Activated CD8-positive, alpha-beta T cell treated with anti-CD3 and anti-CD28 coated beads, Interleukin-2, amount 10 ng/mL, durations not matched to agents 7 days and 5 days (primary cell): ENCODE results near the gene MGAM2. TPM values are rescaled to one million over a fixed set of nuclear protein-coding genes. Genes with fewer than 3 reads are reported as not detected.
"Not testable (repeated sequence)": the region's sequence is repeated elsewhere in the genome, so short reads cannot be mapped to it uniquely, and the experiment has no call there.

Experiments
- ATAC-seq: fragments of 150-1000 bp; cut with Tn5 transposase; one replicate; pipeline ENCODE4 v1.10.0; 2021; ENCODE audit warnings: moderate library complexity
- CTCF ChIA-PET: fragments of 350-600 bp; sonication (Branson Sonifier 250); formaldehyde crosslinking; loops from one replicate; lab custom pipeline; 2021; ENCODE audit warnings: antibody characterized with exemption; lab: Charles Lee
- POLR2A ChIA-PET: fragments of 350-600 bp; sonication (Branson Sonifier 250); formaldehyde crosslinking; loops from one replicate; lab custom pipeline; 2021; ENCODE audit warnings: antibody characterized with exemption; lab: Charles Lee
- DNase-seq: peaks from one replicate; pipeline ENCODE4 v3.0.0-alpha.2; 2020
- H3K27ac Mint-ChIP-seq: one replicate; pipeline ENCODE4 v1.8.0; 2021; ENCODE audit warnings: mild to moderate bottlenecking, mixed read lengths
- H3K27me3 Mint-ChIP-seq: one replicate; pipeline ENCODE4 v1.8.0; 2021; ENCODE audit warnings: low read depth, mixed read lengths
- H3K36me3 Mint-ChIP-seq: one replicate; pipeline ENCODE4 v1.8.0; 2021; ENCODE audit warnings: low read depth, mixed read lengths
- H3K4me1 Mint-ChIP-seq: one replicate; pipeline ENCODE4 v1.8.0; 2021; ENCODE audit warnings: low read depth, mixed read lengths
- H3K4me3 Mint-ChIP-seq: one replicate; pipeline ENCODE4 v1.8.0; 2021; ENCODE audit warnings: mild to moderate bottlenecking, mixed read lengths
- H3K9me3 Mint-ChIP-seq: one replicate; pipeline ENCODE4 v1.8.0; 2022; ENCODE audit warnings: mixed read lengths; ENCODE audit not compliant: insufficient read depth
- total RNA-seq, 2 experiments: library from RNA; stranded (reverse); gene quantifications; one replicate each; pipeline ENCODE4 v1.2.3, GENCODE V29; 2021

The MGAM2 gene
- total RNA-seq, 2 experiments from 2014 or later = not detected

DNA sequence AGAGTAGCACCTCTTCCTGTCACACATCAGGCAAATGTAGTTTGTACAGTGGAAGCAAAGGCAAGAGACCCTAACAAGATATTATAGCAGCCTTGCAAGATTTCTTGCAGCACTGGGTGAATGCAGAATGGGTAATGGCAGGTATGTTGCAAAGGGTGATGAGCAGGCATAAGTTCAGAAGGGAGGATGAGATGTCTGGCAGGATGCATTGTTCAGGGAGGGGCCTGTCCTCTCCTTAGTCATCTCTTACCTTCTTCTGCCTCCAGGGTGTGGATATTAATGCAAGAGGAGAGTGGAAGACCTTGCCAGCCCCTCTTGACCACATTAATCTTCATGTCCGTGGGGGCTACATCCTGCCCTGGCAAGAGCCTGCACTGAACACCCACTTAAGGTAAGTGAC is 12.2 kb upstream of the MGAM2 start:
- H3K27ac Mint-ChIP-seq, DNase-seq, H3K27me3 Mint-ChIP-seq, H3K36me3 Mint-ChIP-seq, CTCF ChIA-PET, POLR2A ChIA-PET, H3K9me3 Mint-ChIP-seq, H3K4me3 Mint-ChIP-seq, ATAC-seq: not testable (repeated sequence)
- peaks cover 13% of the 10 kb centered on the region for H3K4me1 Mint-ChIP-seq

DNA sequence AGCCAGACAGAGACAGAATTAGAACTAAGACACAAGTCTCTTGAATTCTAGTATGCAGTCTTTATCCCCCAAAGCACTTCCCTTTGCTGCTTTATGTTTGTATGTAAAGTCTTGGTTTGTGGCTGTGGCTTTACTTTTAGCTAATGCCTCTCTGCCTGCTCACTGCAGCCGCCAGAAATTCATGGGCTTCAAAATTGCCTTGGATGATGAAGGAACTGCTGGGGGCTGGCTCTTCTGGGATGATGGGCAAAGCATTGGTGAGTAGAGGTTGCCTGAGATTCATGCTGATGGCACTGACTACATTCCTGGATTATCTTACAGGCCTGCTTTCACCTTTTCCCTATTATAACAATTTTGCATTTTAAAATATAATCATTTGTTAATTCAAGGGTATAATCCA is 10.9 kb upstream of the MGAM2 start:
- Mint-ChIP-seq H3K36me3 (no peaks in the 10 kb centered on the region), H3K4me1 (peaks cover 13% of the 10 kb centered on the region), H3K27me3 (peaks cover 3% of the 10 kb centered on the region), H3K4me3 (no peak overlapping the region), H3K9me3 (no peaks in the 10 kb centered on the region), H3K27ac (no peak overlapping the region)
- ATAC-seq = no peak
- ChIA-PET CTCF (no interaction called here), POLR2A (no interaction called here)
- no peak for DNase-seq

DNA sequence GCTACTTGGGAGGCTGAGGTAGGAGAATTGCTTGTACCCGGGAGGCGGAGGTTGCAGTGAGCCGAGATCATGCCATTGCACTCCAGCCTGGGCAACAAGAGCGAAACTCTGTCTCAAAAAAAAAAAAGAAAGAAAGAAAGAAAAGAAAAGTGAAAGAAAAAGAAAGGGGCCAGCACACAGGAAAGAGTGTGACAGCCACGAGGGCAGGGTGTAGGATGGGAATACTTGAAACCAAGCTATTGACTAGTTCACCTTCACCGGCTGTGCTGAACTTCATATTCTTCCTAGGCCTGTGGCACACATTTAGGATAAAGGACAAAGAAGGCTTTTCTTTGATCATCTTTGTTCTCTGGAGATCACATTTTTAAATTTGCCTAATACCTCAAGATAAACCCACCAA is 9.7 kb upstream of the MGAM2 start:
- POLR2A ChIA-PET, DNase-seq, CTCF ChIA-PET, H3K27me3 Mint-ChIP-seq, H3K4me3 Mint-ChIP-seq, H3K36me3 Mint-ChIP-seq, ATAC-seq, H3K9me3 Mint-ChIP-seq, H3K27ac Mint-ChIP-seq: not testable (repeated sequence)
- H3K4me1 Mint-ChIP-seq = peaks cover 13% of the 10 kb centered on the region

DNA sequence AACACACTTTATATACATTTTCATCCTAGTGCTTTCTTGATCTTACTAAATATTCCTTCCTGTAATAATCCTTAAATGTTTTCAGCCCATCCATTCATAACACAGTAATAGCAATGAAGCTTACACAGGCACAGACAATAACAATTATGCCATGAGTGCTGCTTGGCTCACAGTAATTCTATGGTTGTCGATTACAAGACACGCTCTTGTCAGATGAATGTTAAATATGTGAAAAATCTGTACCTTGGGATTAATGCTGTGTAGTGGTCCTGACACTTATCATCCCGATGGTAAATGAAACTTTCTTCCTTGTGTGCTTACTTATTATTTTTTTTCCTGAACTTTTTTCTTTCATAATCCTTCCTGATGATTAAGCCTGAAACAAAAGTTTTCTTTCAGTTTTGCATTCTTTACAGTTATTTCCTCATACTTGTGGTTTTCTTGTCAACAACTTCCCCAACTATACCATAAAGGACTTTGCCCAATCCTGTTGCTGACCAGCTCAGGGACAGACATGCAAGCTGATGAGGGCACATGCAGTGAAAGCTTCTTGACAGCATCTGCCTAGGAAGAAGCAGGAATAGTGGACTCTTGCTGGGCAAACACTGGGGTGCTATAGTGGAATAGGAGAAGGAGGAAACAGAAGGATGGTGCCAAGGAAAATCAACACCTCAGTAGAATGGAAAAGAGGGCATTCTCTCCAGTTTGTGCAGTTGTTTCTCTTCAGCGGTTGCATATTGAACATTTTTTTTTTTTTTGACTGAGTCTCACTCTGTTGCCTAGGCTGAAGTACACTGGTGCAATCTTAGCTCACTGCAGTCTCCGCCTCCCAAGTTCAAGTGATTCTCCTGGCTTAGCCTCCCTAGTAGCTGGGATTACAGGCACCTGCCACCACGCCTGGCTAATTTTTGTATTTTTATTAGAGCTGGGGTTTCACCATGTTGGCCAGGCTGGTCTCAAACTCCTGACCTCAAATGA is 6.7 kb upstream of the MGAM2 start:
- no peak overlapping the region for H3K27ac Mint-ChIP-seq
- peaks cover 5% of the 10 kb centered on the region for H3K4me1 Mint-ChIP-seq
- no peaks in the 10 kb centered on the region for H3K36me3 Mint-ChIP-seq
- ChIA-PET POLR2A (no interaction called here), CTCF (no interaction called here)
- no peak overlapping the region for H3K4me3 Mint-ChIP-seq
- peaks cover 4% of the 10 kb centered on the region for H3K27me3 Mint-ChIP-seq
- no peaks in the 10 kb centered on the region for H3K9me3 Mint-ChIP-seq
- no peak for ATAC-seq
- no peak for DNase-seq

DNA sequence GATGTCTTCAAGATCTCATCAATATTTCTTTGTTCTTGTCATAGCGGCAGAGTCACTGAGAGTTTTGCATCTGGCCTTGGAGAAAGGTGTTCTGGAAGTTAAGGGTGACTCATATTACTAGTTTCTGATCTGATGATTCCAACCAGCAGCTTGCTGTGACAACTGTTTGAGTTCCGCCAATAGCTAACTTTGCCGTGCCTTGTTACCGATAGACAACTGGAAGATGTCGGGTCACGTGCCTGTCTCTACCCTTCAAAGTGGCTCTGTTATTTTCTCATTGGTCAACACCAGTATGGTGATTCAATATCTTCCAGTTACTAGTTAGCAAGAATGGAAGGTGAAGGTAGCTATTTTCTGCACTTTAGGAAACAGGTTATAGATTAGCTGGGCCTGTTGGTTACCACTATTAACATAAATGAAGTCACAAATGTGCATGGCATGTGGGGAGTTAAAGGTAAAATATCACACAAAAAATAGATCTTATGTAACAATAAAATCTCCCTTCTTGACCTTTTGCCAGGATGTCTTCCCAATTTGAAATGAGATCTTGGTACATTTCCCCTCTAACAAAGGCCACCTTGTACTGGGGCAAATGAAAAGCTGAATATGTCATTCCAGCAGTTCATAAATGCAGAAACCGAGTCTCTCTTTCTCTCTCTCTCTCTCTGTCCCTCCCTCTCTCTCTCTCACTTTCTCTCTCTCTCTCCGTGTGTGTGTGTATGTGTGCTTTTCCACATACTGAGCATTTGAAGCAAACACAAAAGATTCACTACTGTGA is 2.6 kb upstream of the MGAM2 start:
- POLR2A ChIA-PET = no interaction called here
- DNase-seq (no peak), ATAC-seq (no peak)
- Mint-ChIP-seq H3K4me1 (no peaks in the 10 kb centered on the region), H3K4me3 (no peak overlapping the region), H3K36me3 (no peaks in the 10 kb centered on the region), H3K9me3 (no peaks in the 10 kb centered on the region), H3K27me3 (peaks cover 6% of the 10 kb centered on the region), H3K27ac (no peak overlapping the region)
- CTCF ChIA-PET = interaction anchor here (1.4 kb wide), 1 partner anchor 133 kb away, joined by 3 read pairs; no protein-coding TSS in a partner anchor

DNA sequence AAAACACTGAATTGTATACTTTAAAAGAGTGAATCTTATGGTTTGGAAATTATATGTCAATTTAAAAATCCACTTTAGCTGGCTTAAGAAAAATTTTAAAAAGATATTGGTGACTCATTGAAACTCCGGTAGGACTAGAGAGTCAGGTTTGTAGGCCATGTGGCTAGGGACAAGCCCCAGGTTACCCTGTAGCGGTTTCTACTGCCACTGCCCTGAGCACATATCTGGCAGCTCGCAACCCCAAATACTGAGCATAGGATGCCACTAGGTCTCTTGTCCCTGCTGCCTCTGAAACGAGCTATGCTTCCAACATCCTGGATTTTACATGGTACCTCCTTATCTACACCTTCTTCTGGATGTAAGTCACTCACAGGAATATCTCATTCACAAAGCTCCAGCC is 1.4 kb upstream of the MGAM2 start:
- CTCF ChIA-PET = interaction anchor here (1.4 kb wide), 1 partner anchor 134 kb away, joined by 3 read pairs; no protein-coding TSS in a partner anchor
- H3K27me3 Mint-ChIP-seq = peaks cover 4% of the 10 kb centered on the region
- no peaks in the 10 kb centered on the region for H3K4me1 Mint-ChIP-seq
- POLR2A ChIA-PET = no interaction called here
- no peaks in the 10 kb centered on the region for H3K9me3 Mint-ChIP-seq
- no peaks in the 10 kb centered on the region for H3K36me3 Mint-ChIP-seq
- ATAC-seq = no peak
- no peak for DNase-seq
- no peak overlapping the region for H3K27ac Mint-ChIP-seq
- H3K4me3 Mint-ChIP-seq = no peak overlapping the region

DNA sequence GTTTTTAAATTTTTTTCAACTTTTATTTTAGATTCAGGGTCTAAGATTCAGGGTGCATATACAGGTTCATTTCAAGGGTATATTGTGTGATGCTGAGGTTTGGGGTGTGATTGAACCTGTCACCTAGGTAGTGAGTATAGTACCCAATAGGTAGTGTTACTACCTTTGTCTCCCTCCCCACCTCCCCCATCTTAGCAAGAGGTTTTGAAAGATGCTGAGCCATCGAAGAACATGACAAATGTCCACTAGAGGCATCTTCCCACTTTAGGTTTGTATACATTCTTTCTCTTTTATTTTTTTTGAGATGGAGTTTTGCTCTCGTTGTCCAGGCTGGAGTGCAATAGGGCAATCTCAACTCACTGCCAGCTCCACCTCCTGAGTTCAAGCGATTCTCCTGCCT is 880 bp upstream of the MGAM2 start:
- DNase-seq = no peak
- Mint-ChIP-seq H3K27ac (no peak overlapping the region), H3K4me1 (no peaks in the 10 kb centered on the region), H3K27me3 (peaks cover 4% of the 10 kb centered on the region), H3K36me3 (no peaks in the 10 kb centered on the region), H3K4me3 (no peak overlapping the region), H3K9me3 (no peaks in the 10 kb centered on the region)
- ChIA-PET CTCF (interaction anchor here (1.4 kb wide), 1 partner anchor 135 kb away, joined by 3 read pairs; no protein-coding TSS in a partner anchor), POLR2A (no interaction called here)
- no peak for ATAC-seq

DNA sequence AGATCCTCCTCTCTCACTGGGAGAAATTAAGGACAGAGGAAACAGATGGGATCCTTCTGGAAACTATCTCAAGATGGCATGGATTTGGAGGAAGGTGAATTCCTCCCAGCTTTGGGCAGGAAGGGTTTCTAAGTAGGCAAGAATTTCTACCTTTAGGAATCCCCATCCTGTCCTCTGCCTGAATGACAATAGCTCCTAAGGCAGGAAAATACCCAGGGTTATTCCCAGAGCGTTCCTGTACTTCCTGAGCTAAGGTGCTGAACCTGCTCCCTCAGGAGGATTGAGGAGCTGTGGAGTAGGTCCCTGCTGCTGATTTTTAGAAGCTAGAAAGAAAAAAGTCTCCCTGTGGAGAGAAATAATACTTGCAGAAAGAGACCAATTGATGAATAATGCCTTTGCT is 568 bp downstream of the MGAM2 start:
- DNase-seq = no peak

DNA sequence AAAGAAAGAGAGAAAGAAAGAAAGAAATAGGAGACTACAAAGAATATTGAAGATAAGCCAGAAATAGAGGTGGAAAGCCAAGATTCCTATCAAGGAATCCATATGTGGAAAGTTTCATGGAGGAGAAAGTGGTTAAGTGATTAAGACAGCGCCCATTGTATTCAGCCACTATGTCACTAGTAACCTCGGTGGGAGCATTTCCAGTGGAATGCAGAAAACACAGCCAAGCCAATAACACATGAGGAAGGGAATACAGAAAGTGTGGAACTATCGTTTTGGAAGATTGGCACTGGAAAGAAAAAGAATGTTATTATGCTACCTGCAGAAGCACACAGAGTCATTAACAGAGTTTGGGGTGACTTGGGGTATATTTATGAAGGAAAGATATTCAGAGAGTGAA is 2.7 kb downstream of the MGAM2 start:
- Mint-ChIP-seq H3K4me3 (no peak overlapping the region), H3K27ac (no peak overlapping the region), H3K9me3 (no peaks in the 10 kb centered on the region), H3K27me3 (peaks cover 4% of the 10 kb centered on the region), H3K36me3 (no peaks in the 10 kb centered on the region), H3K4me1 (no peaks in the 10 kb centered on the region)
- ChIA-PET POLR2A (no interaction called here), CTCF (no interaction called here)
- DNase-seq = no peak
- ATAC-seq = no peak

More for the DNA sequence above, 568 bp downstream of the MGAM2 start:
- ATAC-seq = no peak
- Mint-ChIP-seq H3K27ac (no peak overlapping the region), H3K4me1 (no peaks in the 10 kb centered on the region), H3K4me3 (no peak overlapping the region), H3K36me3 (no peaks in the 10 kb centered on the region), H3K9me3 (no peaks in the 10 kb centered on the region), H3K27me3 (peaks cover 4% of the 10 kb centered on the region)
- ChIA-PET POLR2A (no interaction called here), CTCF (interaction anchor here (1.1 kb wide), 1 partner anchor 8 kb away, joined by 3 read pairs; no protein-coding TSS in a partner anchor)

DNA sequence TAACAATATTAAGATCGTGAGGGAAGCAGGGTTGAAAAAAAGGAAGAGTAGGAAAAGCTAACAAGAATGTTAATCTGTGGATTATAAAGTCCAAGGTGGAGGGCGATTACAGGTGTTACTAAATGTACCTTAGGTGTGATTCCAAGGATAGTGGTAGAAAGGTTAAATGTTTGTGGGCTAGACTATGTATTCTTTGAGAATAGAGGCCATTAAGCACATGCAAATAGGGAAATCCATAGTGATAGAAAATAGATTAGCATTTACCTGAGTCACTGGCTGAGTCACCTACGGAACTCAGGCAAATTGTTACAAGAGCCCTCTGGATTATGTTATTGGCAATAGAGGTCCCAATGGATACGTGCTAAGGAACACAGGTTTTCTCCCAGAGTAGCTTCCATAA is 9.0 kb downstream of the MGAM2 start:
- ATAC-seq = no peak

DNA sequence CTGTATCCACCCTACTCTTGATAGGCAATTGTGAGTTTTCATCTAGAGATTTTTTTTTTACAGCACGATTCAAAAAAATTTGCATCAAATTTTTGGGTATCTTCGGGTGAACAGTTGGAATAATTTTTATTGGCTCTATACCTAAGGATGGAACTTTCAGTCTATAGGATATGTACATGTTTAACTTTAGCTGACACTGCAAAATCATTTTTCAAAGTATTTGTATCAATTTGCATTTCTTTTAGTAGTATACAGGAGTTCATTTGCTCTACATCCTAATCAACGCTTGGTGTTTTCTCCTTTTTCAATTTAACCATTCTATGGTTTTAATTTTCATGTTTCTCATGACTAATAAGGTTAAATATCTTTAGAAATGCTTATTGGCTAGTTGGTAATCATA is 11.7 kb downstream of the MGAM2 start:
- H3K4me1 Mint-ChIP-seq = no peaks in the 10 kb centered on the region
- H3K27ac Mint-ChIP-seq = no peak overlapping the region
- ChIA-PET POLR2A (no interaction called here), CTCF (no interaction called here)
- no peaks in the 10 kb centered on the region for H3K36me3 Mint-ChIP-seq
- H3K4me3 Mint-ChIP-seq = no peak overlapping the region
- peaks cover 3% of the 10 kb centered on the region for H3K27me3 Mint-ChIP-seq
- no peak for ATAC-seq
- no peaks in the 10 kb centered on the region for H3K9me3 Mint-ChIP-seq
- DNase-seq = no peak

More for the DNA sequence above, 9.0 kb downstream of the MGAM2 start:
- ChIA-PET POLR2A (no interaction called here), CTCF (no interaction called here)
- Mint-ChIP-seq H3K4me3 (no peak overlapping the region), H3K9me3 (no peaks in the 10 kb centered on the region), H3K27me3 (peaks cover 3% of the 10 kb centered on the region), H3K27ac (no peak overlapping the region), H3K36me3 (no peaks in the 10 kb centered on the region), H3K4me1 (no peaks in the 10 kb centered on the region)
- DNase-seq = no peak
